GM21528 (cell line): Measurements from ENCODE around the gene ZBTB20.

Source experiments
- ATAC-seq: cut with Tn5 transposase; IDR thresholded peaks from one replicate; pipeline ENCODE4 v1.9.1; 2021; ENCODE audit warnings: mild to moderate bottlenecking, moderate library complexity; ENCODE audit not compliant: unreplicated experiment, low FRiP score

The ZBTB20 gene

DNA sequence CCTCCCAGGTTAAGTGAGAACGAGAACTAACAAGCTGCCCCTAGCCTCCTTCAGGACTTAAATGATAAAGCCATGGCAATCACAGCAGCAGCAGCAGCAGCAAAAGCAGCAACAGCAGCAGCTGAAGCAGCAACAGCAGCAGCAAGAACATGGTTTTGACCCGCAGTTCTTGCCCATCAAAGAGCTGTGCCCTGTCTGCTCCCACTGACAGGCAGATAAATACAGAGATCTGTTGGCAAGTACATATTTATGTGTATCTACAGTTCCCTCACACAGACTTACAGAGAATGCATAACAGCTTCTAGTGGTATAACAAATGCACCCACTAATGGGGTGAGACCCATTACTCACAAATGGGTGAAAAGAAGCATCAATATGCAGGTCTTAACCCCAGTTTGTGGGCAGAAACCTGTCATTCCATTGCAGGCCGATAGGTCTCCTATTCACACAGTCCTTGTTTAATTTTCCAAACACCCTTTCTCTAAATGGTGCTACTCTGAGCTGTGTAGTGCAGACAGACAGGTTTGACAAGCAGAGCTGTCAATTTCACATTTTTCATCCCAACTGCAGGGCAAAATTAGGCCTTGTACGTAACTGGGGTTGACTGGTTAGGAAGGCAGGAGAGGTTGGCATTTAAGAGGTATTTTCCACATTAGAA is 537.0 kb downstream of the ZBTB20 start:
- ATAC-seq, result no peak

DNA sequence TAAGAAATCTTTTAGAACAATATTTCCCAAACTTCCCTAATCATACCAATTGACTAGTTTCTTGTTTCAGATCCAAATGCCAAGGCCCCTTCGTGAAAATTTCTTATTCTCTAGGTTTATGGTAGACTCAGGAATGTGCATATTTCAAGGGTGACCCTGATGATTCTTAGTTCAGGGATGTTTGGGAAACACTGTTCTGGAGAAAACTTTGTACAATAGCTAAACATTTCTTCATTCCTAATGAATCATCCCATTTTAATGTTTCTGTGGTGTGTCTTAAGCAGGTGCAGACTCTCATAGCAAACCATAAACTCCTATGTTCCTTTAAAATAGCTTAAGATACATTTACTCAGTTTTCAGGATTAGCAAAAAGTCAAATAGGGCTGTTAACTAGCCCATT is 538.8 kb downstream of the ZBTB20 start:
- ATAC-seq, result no peak

DNA sequence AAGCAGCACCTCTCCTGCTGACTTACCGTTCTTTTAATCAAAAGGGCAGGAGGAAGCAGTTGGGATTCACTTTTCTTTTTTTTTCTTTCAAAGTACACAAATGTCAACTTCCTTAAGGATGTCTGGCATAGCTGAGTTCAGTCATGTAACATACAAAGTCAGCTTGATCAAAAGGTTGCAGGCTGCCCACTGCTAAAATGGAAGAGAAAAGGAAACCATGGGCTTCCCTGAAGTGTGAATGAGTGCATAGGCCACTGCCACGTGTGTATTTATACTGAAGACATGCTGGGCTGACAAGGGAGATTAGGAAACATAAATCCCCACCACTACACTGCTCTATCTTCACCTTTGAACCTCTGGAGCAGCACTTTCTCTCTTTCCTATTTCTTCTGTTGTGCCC is 540.8 kb downstream of the ZBTB20 start:
- no peak for ATAC-seq

GRCh38 chr3:114600571-114600970 is 546.5 kb downstream of the ZBTB20 start:
- no peak for ATAC-seq

DNA sequence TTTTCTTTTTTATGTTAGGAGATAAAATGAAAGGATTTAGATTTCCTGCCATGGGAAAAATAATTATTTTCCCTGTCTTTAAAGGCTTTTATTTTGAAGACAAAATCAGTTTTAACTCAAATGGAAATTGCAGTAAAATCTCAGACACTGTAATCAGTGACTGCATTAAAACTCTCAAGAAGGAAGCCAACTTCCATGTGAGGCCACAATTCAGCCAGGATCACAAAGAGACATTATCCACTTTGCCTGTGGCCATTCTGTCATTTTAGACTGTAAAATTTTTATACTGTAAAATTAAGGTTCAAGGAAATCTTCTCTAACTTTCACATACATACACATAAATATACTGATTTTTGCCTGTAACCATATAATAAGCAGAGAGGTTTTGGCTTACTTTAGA is 549.2 kb downstream of the ZBTB20 start:
- ATAC-seq, result no peak

DNA sequence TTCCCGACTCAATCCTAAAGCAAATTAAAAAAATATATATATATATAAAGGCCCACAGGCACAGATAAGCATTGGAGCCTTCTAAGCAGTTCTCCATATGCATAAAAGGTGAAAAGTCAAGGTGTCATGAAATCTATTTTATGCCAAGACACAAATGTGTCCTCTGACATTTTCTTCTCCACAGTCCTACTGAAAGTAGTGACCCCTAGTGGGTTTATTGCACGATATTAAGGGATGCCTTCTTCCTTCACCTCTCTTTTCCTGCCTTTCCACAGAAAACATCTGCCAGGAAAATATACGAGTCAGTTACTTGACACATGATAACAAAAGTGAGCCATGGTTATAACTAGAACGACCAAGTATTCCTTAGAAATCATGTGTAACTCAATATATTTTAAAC is 550.1 kb downstream of the ZBTB20 start:
- no peak for ATAC-seq

GRCh38 chr3:114596147-114596546 is 550.9 kb downstream of the ZBTB20 start:
- no peak for ATAC-seq

GRCh38 chr3:114595522-114596028 is 551.5 kb downstream of the ZBTB20 start:
- no peak for ATAC-seq

DNA sequence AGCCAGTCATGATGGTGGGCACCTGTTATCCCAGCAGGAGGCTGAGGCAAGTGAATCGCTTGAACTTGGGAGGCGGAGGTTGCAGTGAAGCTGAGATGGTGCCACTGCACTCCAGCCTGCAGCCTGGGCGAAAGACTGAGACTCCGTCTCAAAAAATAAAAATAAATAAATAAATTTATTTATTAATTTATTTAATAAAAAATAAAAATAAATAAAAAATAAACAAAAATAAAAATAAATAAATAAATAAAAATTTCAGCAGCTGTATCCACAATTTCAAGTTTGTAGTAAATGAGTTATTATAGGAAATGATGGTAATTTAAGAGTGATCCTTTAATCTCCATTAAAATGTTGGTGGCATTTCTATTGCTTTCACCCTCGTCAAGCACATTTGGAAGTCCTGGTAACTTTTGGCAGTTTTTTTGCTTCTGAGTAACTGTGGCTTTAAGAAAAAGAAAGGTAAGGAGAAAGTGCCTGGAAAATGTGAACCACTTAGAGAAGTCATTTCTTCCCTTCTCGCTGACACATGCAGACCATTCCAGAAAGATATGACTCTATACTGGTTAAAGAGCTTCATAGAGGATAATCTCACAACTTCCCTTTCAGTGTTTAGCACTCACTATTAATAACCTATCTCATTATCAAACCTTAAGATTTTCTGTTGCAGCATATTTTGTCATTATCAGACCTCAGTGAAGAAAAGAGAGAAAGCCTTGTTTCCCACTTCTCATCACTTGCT is 556.6 kb downstream of the ZBTB20 start:
- ATAC-seq, result no peak

DNA sequence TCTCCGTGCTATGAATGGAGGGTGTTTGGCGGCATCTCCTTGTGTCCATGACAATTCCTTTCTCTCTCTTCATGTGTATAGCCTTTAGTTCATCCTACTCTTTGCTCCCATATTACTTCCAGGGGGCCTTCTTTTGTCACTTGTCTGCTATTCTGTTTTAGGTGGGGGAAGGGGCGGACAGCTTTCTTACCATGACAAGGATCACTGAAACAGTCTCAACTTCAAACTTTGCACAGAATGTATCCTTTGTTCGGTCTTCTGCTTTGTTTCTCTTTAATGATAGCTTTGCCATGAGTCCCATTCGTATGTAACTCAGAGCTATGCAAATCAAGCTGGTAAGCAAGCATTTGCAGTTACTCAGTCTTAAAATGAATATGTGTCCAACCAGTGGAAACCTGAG is 559.1 kb downstream of the ZBTB20 start:
- no peak for ATAC-seq

DNA sequence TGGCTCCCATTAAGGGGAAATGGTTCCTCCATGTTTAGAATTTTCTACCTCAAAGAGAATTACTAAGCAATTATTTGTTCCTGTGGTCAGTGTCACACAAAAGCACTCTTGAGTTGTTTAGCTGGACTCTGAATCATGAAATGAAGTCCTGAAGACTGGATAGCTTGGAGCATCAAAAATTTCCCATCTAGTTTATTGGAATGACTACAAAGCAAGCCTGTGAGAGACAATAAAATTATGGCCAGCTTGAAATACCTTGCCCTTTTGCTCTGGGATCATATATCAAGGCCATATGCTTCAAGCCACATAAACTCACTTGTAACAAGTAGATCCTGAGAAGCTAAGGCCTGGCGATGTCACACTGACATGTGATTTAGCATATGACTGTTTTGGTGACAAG is 561.0 kb downstream of the ZBTB20 start:
- ATAC-seq, result no peak

GRCh38 chr3:114585687-114586086 is 561.4 kb downstream of the ZBTB20 start:
- no peak for ATAC-seq

DNA sequence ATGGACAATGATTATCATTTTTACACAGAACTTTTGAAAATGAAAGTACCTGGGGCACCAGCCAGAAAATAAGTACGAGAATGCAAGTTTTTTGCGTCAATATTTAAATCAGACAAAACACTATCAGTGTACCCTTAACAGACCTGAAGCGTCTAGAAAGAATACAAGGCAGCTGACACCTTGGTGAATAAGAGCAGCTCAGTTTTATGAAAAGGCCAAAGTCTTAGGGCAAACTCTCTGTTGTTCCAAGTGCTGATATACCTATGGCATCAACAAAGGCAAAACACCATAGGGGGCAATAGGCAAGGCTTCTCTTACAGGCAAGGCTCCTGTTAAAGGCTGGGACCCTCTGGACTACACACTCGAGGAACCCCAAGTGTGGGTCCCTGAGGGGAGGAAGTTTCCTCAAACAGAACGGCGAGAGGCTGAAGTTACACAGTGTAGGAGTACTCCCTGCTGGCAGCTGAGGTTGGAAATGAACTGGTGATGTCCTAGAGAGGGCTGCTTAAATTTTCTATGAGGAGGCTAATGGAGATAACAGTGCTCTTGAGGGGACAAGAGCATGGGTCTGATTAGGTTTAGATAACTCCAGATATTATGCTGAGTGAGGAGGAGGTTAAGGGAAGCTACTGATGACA is 562.2 kb downstream of the ZBTB20 start:
- ATAC-seq, result no peak

- peak; percentile 93 for ATAC-seq
Measured at GRCh38 chr3:114582929-114583328, 564.2 kb downstream of the ZBTB20 start.

- no peak for ATAC-seq
Measured at GRCh38 chr3:114572364-114573062, 574.6 kb downstream of the ZBTB20 start.

- no peak for ATAC-seq
Measured at GRCh38 chr3:114571363-114571762, 575.7 kb downstream of the ZBTB20 start.

- ATAC-seq, result no peak
Measured at GRCh38 chr3:114569186-114569585, 577.9 kb downstream of the ZBTB20 start.

GRCh38 chr3:114567771-114568170 is 579.3 kb downstream of the ZBTB20 start:
- ATAC-seq, result no peak

GRCh38 chr3:114566767-114567166 is 580.3 kb downstream of the ZBTB20 start:
- no peak for ATAC-seq

GRCh38 chr3:114566162-114566755 is 580.8 kb downstream of the ZBTB20 start:
- no peak for ATAC-seq

DNA sequence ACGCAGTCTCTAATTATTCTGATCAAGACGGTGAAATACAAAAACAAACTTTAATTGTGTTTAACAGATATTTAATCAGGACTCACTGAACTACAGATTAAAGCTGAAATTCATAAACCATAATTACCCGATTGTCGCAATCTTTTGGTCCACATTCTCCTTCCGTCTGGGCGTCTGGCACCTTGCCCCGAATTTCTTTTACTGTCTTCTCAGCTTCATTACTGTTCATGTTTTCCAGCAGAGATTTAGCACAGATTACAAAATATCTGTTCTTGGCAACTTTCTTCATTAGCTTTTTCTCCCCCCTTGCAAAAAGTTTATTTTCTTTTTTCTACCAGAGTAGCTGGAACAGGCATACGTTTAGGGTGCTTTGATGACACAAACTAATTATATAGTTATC is 581.9 kb downstream of the ZBTB20 start:
- ATAC-seq, result no peak
